ENCODE results near the gene CNKSR3.

CNKSR3 gene

DNA sequence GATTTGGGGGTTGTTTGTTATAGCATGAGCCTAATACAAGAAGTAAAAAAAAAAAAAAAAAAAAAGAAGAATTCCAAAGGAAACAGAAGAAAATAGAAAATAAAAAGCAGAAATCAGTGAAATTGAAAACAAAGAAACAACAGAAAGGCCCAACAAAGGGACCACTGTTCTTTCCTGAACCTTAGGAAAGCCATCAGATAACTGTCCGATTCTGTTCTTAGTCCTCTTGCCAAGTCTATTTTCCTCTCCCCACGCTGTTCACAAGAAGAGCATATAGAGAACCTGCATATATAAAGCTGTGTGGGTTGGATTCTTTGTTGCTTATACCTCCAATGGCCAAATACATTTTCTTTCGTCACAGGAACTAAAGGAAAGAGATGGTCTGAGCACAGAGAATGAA lies 115.9 kb downstream of the CNKSR3 start:
- no peak overlapping the region for H3K4me3 ChIP-seq (ENCODE audit: low read depth, low read length)
- DNase-seq (ENCODE audit: low read depth) = no peak
- in situ Hi-C loops (cut with HindIII; ENCODE audit: low sequenced_read_pairs) = loop anchor here (25.0 kb wide), 1 partner anchor 232 kb away; no protein-coding TSS in a partner anchor
- TF ChIP-seq, protein P1, sequence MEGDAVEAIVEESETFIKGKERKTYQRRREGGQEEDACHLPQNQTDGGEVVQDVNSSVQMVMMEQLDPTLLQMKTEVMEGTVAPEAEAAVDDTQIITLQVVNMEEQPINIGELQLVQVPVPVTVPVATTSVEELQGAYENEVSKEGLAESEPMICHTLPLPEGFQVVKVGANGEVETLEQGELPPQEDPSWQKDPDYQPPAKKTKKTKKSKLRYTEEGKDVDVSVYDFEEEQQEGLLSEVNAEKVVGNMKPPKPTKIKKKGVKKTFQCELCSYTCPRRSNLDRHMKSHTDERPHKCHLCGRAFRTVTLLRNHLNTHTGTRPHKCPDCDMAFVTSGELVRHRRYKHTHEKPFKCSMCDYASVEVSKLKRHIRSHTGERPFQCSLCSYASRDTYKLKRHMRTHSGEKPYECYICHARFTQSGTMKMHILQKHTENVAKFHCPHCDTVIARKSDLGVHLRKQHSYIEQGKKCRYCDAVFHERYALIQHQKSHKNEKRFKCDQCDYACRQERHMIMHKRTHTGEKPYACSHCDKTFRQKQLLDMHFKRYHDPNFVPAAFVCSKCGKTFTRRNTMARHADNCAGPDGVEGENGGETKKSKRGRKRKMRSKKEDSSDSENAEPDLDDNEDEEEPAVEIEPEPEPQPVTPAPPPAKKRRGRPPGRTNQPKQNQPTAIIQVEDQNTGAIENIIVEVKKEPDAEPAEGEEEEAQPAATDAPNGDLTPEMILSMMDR (IDR thresholded peaks at IDR 0.05; ENCODE audit: low read depth, low read length, missing control alignments) = no peak

DNA sequence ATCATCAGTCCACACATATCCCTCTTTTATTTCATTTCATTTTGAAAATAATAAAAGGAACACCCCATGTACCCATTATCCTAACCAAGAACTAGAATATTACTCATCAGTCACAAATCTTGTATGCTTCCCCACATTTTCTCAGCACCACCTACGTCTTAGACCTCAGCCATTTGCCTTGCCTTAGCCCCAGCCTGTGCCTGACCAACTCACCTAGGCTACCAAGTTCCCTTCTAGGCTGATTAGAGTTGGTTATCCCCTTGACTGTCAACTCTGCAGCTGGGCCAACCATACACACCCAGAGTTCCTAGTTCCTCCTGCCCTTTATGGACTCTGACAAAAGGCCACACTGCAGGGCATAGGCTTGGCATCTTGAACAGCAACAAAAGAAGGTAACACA lies 120.5 kb downstream of the CNKSR3 start:
- no peak for DNase-seq (ENCODE audit: low read depth)
- in situ Hi-C loops (cut with HindIII; ENCODE audit: low sequenced_read_pairs) = loop anchor here (25.0 kb wide), 1 partner anchor 228 kb away; no protein-coding TSS in a partner anchor
- TF ChIP-seq, protein P1 (IDR thresholded peaks at IDR 0.05; ENCODE audit: low read depth, low read length, missing control alignments) = no peak
- no peak overlapping the region for H3K4me3 ChIP-seq (ENCODE audit: low read depth, low read length)

DNA sequence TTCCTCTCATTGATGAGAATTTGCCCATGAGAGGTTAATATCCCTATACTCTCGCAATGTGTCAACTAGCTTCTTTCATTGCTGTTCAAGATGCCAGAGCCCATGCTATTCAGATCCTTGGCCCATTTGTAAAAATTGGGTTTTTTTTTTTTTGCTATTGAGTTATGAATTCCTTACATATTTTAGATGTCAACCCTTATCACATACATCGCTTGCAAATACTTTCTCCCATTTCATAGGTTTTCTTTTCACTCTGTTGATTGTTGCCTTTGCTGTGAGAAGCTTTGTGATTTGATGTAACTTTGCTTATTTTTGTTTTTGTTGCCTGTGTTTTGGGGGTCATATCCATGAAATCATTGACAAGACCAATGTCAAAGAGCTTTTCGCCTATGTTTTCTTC lies 121.7 kb downstream of the CNKSR3 start:
- no peak overlapping the region for H3K4me3 ChIP-seq (ENCODE audit: low read depth, low read length)
- in situ Hi-C loops (cut with HindIII; ENCODE audit: low sequenced_read_pairs) = loop anchor here (25.0 kb wide), 1 partner anchor 227 kb away; no protein-coding TSS in a partner anchor
- no peak for DNase-seq (ENCODE audit: low read depth)
- TF ChIP-seq, protein P1 (IDR thresholded peaks at IDR 0.05; ENCODE audit: low read depth, low read length, missing control alignments) = no peak

DNA sequence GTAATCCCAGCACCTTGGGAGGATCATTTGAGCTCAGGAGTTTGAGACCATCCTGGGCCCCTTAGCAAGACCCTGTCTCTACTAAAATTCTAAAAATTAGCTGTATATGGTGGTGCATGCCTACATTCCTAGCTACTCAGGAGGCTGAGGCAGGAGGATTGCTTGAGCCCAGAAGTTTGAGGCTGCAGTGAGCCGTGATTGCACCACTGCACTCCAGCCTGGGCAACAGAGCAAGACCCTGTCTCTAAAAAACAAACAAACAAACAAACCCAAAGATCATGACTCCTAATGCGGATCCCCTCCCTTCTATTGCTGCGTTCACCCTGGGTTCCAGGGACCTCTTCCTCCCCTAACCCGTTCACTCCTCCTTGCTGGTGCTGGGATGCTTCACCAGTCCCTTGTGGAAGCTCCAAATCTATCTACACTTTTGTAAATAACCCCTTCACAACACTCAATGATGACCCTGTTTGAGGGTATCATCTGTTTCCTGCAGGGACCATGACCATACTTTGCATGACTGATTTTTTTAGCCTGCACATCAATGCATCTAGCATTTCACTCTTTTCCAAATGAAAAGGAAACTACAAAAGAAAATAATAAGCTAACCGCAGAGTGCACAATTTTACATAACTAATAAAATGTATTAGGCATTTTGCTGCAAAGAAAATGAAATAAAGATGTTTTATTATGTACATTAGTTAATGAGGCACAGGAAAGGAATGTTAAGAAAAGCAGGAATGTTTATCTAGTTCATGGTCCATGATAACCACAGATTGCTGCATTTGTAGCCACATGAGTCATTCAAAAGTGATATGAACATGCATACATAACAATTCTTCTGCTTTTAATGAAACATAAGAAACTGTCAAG lies 123.4 kb downstream of the CNKSR3 start:
- in situ Hi-C loops (cut with HindIII; ENCODE audit: low sequenced_read_pairs) = loop anchor here (25.0 kb wide), 1 partner anchor 225 kb away; no protein-coding TSS in a partner anchor
- no peak overlapping the region for H3K4me3 ChIP-seq (ENCODE audit: low read depth, low read length)
- TF ChIP-seq, protein P1 (IDR thresholded peaks at IDR 0.05; ENCODE audit: low read depth, low read length, missing control alignments) = no peak
- DNase-seq (ENCODE audit: low read depth) = peak; percentile 84

DNA sequence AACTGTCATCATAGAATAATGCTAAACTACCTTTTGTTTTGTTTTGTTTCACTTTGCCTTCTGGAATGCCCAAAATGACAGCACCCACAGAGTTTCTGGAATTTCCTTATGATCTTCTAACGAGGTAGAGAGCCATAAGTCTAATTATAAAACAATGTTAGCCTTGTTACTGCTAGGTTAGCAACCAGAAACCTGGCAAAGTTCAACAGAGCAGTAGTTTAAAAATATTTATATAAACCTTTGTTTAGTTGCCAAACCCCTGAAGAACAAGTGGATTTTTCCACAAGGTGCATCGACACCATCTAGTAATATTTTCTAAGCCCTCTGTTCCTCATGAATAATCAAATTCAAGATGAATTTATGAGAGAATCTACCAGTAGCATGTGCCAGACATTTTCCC lies 126.3 kb downstream of the CNKSR3 start:
- no peak for DNase-seq (ENCODE audit: low read depth)
- H3K4me3 ChIP-seq (ENCODE audit: low read depth, low read length) = no peak overlapping the region
- TF ChIP-seq, protein P1 (IDR thresholded peaks at IDR 0.05; ENCODE audit: low read depth, low read length, missing control alignments) = no peak
- in situ Hi-C loops (cut with HindIII; ENCODE audit: low sequenced_read_pairs) = loop anchor here (25.0 kb wide), 1 partner anchor 222 kb away; no protein-coding TSS in a partner anchor

DNA sequence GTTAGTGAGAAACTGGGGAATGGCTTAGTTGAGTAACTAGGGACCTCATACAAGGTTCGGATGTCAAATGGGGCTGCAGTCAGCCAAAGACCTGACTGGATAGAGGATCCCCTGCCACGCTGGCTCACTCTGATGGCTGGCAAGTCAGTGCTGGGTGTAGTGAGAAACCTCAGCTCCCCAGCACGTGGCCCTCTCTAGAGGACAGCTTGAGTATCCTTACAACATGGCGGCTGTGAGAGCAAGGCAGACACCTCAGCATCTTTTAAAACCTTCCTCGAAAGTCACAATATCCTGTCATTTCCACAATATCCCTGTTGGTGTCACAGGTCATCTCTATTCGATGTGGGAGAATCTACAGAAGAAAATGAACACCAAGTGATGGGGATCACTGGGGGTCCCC lies 127.2 kb downstream of the CNKSR3 start:
- DNase-seq (ENCODE audit: low read depth) = no peak
- in situ Hi-C loops (cut with HindIII; ENCODE audit: low sequenced_read_pairs) = loop anchor here (25.0 kb wide), 1 partner anchor 221 kb away; no protein-coding TSS in a partner anchor
- TF ChIP-seq, protein P1 (IDR thresholded peaks at IDR 0.05; ENCODE audit: low read depth, low read length, missing control alignments) = no peak
- no peak overlapping the region for H3K4me3 ChIP-seq (ENCODE audit: low read depth, low read length)
